D721Med (cell line): ENCODE data around the gene HMCN1.

ENCODE experiments used
- DNase-seq: peaks from one replicate; pipeline ENCODE4 v3.0.0; 2011; ENCODE audit warnings: low spot score; ENCODE audit not compliant: insufficient read length
- FAIRE-seq: peaks from 2 replicates; lab custom pipeline; 2011; peaks lifted over from hg19 to GRCh38; lab: Jason Lieb, UNC
- TF ChIP-seq, protein P1 (sequence below): IDR thresholded peaks from 2 replicates; pipeline ENCODE4 v1.5.1; 2012; ENCODE audit warnings: mild to moderate bottlenecking, control low read depth; ENCODE audit not compliant: insufficient read depth; ENCODE audit errors: missing control alignments

The HMCN1 gene

DNA sequence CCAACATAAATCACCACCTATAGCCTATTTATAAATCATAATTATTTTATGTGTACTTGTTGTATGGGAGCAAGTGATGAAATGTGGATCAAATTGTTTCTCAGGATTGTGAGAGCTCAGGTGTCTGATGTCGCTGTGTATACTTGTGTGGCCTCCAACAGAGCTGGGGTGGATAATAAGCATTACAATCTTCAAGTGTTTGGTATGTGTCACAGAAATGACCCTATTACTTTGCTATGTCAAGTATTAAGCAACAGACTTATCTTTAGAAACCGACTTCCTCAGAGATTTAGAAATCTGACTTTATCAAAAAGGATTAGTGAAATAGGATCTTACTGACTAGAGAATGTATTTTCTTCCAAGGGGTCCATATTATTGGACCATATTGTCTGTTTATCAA, 360.0 kb downstream of the HMCN1 start:
- no peak for FAIRE-seq
- DNase-seq: no peak
- TF ChIP-seq, protein P1, sequence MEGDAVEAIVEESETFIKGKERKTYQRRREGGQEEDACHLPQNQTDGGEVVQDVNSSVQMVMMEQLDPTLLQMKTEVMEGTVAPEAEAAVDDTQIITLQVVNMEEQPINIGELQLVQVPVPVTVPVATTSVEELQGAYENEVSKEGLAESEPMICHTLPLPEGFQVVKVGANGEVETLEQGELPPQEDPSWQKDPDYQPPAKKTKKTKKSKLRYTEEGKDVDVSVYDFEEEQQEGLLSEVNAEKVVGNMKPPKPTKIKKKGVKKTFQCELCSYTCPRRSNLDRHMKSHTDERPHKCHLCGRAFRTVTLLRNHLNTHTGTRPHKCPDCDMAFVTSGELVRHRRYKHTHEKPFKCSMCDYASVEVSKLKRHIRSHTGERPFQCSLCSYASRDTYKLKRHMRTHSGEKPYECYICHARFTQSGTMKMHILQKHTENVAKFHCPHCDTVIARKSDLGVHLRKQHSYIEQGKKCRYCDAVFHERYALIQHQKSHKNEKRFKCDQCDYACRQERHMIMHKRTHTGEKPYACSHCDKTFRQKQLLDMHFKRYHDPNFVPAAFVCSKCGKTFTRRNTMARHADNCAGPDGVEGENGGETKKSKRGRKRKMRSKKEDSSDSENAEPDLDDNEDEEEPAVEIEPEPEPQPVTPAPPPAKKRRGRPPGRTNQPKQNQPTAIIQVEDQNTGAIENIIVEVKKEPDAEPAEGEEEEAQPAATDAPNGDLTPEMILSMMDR: no peak

DNA sequence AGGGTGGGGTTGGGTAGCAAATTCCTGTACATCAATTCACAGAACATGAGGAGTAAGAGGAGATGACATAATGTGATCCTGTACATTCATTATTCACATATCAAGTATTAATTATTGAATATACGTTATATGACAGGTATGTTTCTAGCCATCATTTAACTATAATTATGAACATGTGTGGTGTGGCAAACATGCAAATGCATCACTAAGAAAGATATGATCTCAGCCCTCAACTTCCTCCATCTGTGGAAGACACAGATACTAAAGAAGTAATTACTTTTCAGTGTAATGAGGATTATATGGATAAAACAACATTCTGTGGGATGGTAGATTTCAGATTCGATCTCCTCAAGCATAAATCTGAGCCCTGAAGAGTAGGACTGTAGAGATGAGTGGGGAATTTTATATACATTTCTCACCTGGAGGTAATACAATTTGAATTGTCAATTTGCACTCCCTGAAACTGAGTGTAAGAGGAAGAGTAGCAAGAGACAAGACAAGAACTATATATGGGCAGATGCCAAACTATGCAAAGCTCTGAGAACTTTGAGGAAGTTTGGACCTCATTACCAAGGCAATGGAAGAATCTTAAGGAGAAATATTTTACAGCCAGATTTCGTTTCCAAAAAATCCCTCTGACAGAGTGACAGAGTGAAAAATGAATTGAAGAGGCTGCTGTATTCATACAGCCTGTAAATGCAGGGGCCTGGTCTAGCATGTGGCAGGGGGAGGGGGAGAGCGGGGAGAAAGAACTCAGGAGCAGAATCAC, 365.3 kb downstream of the HMCN1 start:
- DNase-seq (no peak), FAIRE-seq (peak; percentile 60)
- TF ChIP-seq, protein P1: no peak

DNA sequence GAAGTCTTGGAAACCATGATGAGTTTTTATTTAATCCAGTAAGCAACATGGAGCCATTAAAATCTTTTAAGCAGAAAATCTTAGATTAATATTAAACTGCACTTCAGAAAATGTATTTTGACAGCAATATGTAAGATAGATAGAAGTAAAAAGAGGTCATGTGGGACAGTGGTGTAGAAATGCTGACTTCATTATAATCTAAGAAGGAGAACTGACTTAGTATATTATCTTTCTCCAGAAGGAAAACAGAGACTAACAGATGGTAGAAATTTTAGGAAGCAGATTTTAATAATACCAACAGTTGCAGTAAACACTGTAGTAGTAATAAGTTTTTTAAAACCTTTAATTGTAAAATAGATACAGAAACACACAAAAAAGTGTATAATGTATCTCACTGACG, 367.9 kb downstream of the HMCN1 start:
- FAIRE-seq (no peak), DNase-seq (no peak)
- TF ChIP-seq, protein P1: no peak

DNA sequence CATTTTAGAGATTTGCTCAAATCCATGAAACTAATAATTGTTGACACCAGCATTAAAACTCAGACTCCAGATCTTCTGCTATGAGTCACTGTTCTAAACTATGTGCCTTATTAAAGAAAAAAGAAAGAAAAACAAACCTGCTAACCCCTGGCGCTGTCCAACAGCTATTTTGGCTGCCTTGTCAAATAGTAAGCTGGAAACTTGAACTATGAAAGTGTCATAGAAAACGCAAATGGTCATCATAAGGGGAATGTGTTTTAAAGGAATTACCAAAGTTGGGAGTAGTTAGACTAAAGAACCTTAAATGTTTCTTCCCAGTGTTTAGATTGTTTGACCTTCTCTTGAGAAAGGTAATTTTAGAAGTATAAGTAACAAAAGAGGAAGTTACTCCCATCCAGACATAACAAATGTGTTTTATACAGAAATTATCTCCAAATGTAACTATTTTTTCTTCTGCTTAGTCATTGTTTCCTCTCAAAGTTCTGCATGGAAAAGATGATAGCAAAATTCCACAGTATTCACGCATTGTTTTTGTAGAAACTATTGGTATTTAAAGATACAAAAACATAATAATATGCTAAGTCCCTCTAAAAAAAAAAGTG, 368.5 kb downstream of the HMCN1 start:
- FAIRE-seq (no peak), DNase-seq (no peak)
- TF ChIP-seq, protein P1: no peak

DNA sequence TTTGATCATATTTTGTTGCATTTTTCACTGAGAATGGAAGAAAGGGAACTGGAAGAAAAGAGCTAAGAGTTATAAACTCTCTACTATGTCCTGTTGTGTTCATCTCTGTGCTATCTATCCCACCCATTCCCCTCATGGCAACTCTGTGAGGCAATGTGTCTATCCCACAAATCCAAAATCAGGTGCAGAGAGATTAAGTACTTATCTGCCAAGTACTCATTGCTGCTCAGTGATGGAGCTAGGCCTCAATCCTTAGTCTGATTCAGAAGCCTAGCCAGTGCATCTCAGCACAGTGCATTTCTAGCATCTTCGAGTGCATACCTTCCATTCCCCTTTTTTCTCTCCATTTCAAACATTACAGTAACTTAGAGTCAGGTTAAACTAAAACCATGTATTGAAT, 370.3 kb downstream of the HMCN1 start:
- FAIRE-seq (peak; percentile 96), DNase-seq (no peak)
- TF ChIP-seq, protein P1: no peak

DNA sequence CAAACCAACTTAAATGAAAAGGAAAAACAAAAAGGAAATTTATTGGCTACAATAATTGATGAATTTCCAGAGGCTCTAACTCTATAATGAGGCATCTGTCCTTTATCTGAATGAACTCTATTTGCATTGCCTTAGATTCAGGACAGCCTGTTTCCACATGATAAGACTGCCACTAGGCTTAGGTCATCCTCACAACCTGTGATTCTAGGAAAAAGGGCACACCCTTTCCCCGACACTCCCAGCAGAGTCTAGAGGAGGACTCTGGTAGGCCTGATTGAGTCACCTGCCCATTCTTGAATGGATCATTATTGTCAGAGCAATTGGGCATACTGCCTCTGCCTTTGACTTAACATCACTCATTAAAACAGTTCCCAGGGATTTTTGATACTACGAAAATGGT, 378.1 kb downstream of the HMCN1 start:
- TF ChIP-seq, protein P1: no peak
- no peak for DNase-seq
- FAIRE-seq: peak; percentile 38

DNA sequence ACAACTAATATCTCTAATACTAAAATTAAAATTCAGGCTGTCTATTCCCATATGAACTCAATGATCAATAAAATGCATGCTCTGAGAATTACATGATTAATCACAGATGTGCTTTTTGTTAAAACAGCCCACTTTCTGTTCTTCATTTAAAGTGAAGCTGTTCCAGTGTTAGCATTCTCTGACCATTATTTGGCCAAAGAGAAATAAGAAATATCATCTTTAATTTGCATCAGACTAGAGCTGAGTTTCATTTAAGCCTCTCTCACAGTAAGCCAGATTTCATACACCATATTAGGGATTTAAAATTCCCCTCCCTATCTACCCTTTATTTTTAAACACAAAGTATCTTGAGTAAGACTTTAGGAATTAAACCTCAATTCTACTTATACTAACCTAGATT, 379.3 kb downstream of the HMCN1 start:
- FAIRE-seq (peak; percentile 84), DNase-seq (no peak)
- TF ChIP-seq, protein P1: no peak
